Measurements from ENCODE around the gene LGI4.
"Not testable (repeated sequence)": the region's sequence is repeated elsewhere in the genome, so short reads cannot be mapped to it uniquely, and the experiment has no call there.

LGI4 gene

GRCh38 chr19:35105411-35106290, 29.2 kb downstream of the LGI4 start:
- DNase-seq: no peak

- no peak for DNase-seq
Observed at GRCh38 chr19:35105047-35105410, 29.8 kb downstream of the LGI4 start.

GRCh38 chr19:35104361-35104760, 30.5 kb downstream of the LGI4 start:
- DNase-seq: no peak

- not testable (repeated sequence) for DNase-seq
Observed at GRCh38 chr19:35103614-35104013, 31.2 kb downstream of the LGI4 start.

GRCh38 chr19:35101949-35102348, 32.9 kb downstream of the LGI4 start:
- DNase-seq: not testable (repeated sequence)

GRCh38 chr19:35100588-35101533, 34.0 kb downstream of the LGI4 start:
- DNase-seq: no peak

GRCh38 chr19:35099897-35100275, 35.0 kb downstream of the LGI4 start:
- DNase-seq: no peak

GRCh38 chr19:35099155-35099896, 35.5 kb downstream of the LGI4 start:
- no peak for DNase-seq

- no peak for DNase-seq
Observed at GRCh38 chr19:35098413-35099049, 36.3 kb downstream of the LGI4 start.

- no peak for DNase-seq
Observed at GRCh38 chr19:35095667-35096368, 39.0 kb downstream of the LGI4 start.

- no peak for DNase-seq
Observed at GRCh38 chr19:35094656-35095055, 40.2 kb downstream of the LGI4 start.

- DNase-seq: no peak
Observed at GRCh38 chr19:35093941-35094647, 40.8 kb downstream of the LGI4 start.

- no peak for DNase-seq
Observed at GRCh38 chr19:35093430-35093829, 41.4 kb downstream of the LGI4 start.

- DNase-seq: peak; percentile 9 to 14
Observed at GRCh38 chr19:35090506-35091214, 44.2 kb downstream of the LGI4 start.

GRCh38 chr19:35090160-35090505, 44.7 kb downstream of the LGI4 start:
- no peak for DNase-seq

- no peak for DNase-seq
Observed at GRCh38 chr19:35089554-35089953, 45.3 kb downstream of the LGI4 start.

GRCh38 chr19:35088131-35088913, 46.5 kb downstream of the LGI4 start:
- no peak for DNase-seq

- no peak for DNase-seq
Observed at GRCh38 chr19:35087393-35087792, 47.5 kb downstream of the LGI4 start.

GRCh38 chr19:35086455-35086854, 48.4 kb downstream of the LGI4 start:
- DNase-seq: no peak

GRCh38 chr19:35085947-35086346, 48.9 kb downstream of the LGI4 start:
- no peak for DNase-seq
